ENCODE results near the gene CORT. TPM values are rescaled to one million over a fixed set of nuclear protein-coding genes. Genes with fewer than 3 reads are reported as not detected.
"Not testable (repeated sequence)": the region's sequence is repeated elsewhere in the genome, so short reads cannot be mapped to it uniquely, and the experiment has no call there.

Gene CORT
- total RNA-seq, 1 donor from 2014 or later: 0.26 TPM

DNA sequence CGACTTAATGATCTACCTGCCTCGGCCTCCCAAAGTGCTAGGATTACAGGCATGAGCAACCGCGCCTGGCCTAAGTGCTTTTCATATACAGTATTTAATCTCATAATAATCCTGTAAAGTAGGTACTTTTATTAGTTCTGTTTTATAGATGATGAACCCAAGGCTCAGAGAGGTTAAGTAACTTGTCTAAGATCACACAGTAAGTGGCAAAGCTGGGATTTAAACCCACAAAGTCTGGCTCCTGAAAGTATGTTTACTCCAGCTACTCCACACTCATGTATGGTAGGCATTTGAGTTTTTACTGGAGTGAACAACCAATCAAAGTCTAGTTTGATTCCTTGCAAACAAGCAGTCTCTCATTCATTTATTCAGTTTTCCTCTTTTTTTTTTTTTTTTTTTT lies 20.2 kb downstream of the CORT start:
- Histone ChIP-seq H3K27me3 (ENCODE audit: control insufficient read depth, insufficient read depth, low read length) (no peaks in the 10 kb centered on the region), H3K36me3 (ENCODE audit: control insufficient read depth, insufficient read depth, low read length) (peaks cover 14% of the 10 kb centered on the region), H3K4me3 (ENCODE audit: low read depth, low read length) (no peak overlapping the region)
- DNase-seq (ENCODE audit: low read depth): no peak
- TF ChIP-seq, protein P1, sequence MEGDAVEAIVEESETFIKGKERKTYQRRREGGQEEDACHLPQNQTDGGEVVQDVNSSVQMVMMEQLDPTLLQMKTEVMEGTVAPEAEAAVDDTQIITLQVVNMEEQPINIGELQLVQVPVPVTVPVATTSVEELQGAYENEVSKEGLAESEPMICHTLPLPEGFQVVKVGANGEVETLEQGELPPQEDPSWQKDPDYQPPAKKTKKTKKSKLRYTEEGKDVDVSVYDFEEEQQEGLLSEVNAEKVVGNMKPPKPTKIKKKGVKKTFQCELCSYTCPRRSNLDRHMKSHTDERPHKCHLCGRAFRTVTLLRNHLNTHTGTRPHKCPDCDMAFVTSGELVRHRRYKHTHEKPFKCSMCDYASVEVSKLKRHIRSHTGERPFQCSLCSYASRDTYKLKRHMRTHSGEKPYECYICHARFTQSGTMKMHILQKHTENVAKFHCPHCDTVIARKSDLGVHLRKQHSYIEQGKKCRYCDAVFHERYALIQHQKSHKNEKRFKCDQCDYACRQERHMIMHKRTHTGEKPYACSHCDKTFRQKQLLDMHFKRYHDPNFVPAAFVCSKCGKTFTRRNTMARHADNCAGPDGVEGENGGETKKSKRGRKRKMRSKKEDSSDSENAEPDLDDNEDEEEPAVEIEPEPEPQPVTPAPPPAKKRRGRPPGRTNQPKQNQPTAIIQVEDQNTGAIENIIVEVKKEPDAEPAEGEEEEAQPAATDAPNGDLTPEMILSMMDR (IDR thresholded peaks at IDR 0.05; ENCODE audit: insufficient read depth, low read length, severe bottlenecking): no peak
- no peak for FAIRE-seq

DNA sequence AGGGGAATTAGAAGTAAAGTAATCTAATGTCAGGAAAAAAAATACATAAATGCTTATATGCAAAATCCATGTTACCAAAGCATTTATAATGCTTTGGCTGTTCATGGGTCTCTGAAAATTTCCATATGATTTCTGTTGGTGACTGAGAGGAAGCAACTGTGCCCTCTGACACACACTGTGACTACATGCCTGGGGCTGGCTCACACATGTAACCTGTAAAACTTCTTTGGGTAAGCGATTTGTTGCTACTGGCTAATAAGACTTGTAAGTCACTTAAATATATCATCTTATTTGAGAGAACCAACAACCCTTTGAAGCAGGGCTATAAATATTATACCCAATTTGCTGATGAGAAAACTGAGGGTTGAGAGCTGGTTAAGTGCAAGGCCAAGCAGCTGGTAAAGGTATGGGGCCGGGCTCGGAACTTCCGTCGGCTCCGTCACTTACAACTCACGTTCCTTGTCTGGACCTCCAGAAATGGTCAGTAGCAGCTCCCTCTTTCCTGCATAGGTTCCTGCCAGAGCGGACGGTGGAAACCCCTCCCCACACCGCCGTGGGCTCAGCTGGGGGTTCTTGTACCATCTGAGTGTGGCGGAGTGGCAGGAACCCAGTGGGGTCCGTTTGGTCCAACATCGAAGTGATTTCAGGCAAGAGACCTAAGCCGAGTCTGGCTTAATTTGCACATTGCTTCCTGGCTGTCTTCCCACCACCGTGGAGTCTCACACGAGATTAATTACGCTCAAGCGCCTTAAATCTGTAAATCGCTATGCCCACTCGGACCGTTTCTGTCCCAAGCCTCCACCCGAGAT lies 21.8 kb downstream of the CORT start:
- Histone ChIP-seq H3K36me3 (ENCODE audit: control insufficient read depth, insufficient read depth, low read length) (peaks cover 7% of the 10 kb centered on the region), H3K4me3 (ENCODE audit: low read depth, low read length) (peak overlapping the region; percentile 83), H3K27me3 (ENCODE audit: control insufficient read depth, insufficient read depth, low read length) (no peaks in the 10 kb centered on the region)
- no peak for FAIRE-seq
- TF ChIP-seq, protein P1 (IDR thresholded peaks at IDR 0.05; ENCODE audit: insufficient read depth, low read length, severe bottlenecking): no peak
- peak; percentile 37 for DNase-seq (ENCODE audit: low read depth)

- Histone ChIP-seq H3K4me3 (ENCODE audit: low read depth, low read length) (peak within 1 kb of the TSS; percentile 83), H3K36me3 (ENCODE audit: control insufficient read depth, insufficient read depth, low read length) (peaks cover 3% of the 10 kb centered on the region), H3K27me3 (ENCODE audit: control insufficient read depth, insufficient read depth, low read length) (no peaks in the 10 kb centered on the region)
- TF ChIP-seq, protein P1 (IDR thresholded peaks at IDR 0.05; ENCODE audit: insufficient read depth, low read length, severe bottlenecking): no peak
- FAIRE-seq (no peak), DNase-seq (ENCODE audit: low read depth) (peak; percentile 92)
These were observed 22.7 kb downstream of the CORT start, which contains the start of gene DFFA for GRCh38 chr1:10472220-10473144. DFFA (minus strand) TSS chr1:10472529; CDS start chr1:10472458, 71 bp downstream.

- Histone ChIP-seq H3K27me3 (ENCODE audit: control insufficient read depth, insufficient read depth, low read length) (no peaks in the 10 kb centered on the region), H3K36me3 (ENCODE audit: control insufficient read depth, insufficient read depth, low read length) (peaks cover 2% of the 10 kb centered on the region), H3K4me3 (ENCODE audit: low read depth, low read length) (no peak overlapping the region)
- TF ChIP-seq, protein P1 (IDR thresholded peaks at IDR 0.05; ENCODE audit: insufficient read depth, low read length, severe bottlenecking): no peak
- FAIRE-seq (no peak), DNase-seq (ENCODE audit: low read depth) (no peak)
These were observed 23.4 kb downstream of the CORT start for GRCh38 chr1:10473145-10473765.

- not testable (repeated sequence) for FAIRE-seq; H3K27me3 ChIP-seq (ENCODE audit: control insufficient read depth, insufficient read depth, low read length); DNase-seq (ENCODE audit: low read depth); H3K36me3 ChIP-seq (ENCODE audit: control insufficient read depth, insufficient read depth, low read length)
- peak overlapping the region; percentile 88 for H3K4me3 ChIP-seq (ENCODE audit: low read depth, low read length)
These were observed 24.4 kb downstream of the CORT start for GRCh38 chr1:10474309-10474612.

Measured in bronchial epithelial cell (primary cell).